ENCODE results near the gene ZNF618.

- TF ChIP-seq CTCF (conservative IDR thresholded peaks at IDR 0.05; ENCODE audit: low read length) = no peak
- TF ChIP-seq EZH2phosphoT487 (IDR thresholded peaks at IDR 0.05; ENCODE audit: borderline replicate concordance) = no peak
Measured at GRCh38 chr9:113896713-113897112, 20.6 kb downstream of the ZNF618 start.
